ENCODE data around the gene AGAP1.

AGAP1 gene

GRCh38 chr2:235549735-235550377 is 56.0 kb downstream of the AGAP1 start:
- no peak for TF ChIP-seq TAF1 (IDR thresholded peaks at IDR 0.05; ENCODE audit: borderline replicate concordance, insufficient read depth, low read length)
- TF ChIP-seq REST (IDR thresholded peaks at IDR 0.05; ENCODE audit: insufficient read depth in 1 of 2, low read depth in 2 of 2, low read length in 2 of 2), result no peak
- TF ChIP-seq FOXP2 (optimal IDR thresholded peaks at IDR 0.05; ENCODE audit: borderline replicate concordance, extremely low read depth, extremely low read length, insufficient read depth), result no peak
- no peak for TF ChIP-seq POLR2AphosphoS5 (IDR thresholded peaks at IDR 0.05; ENCODE audit: low read depth, low read length)
- no peak for TF ChIP-seq SIN3A (IDR thresholded peaks at IDR 0.05; ENCODE audit: borderline replicate concordance, insufficient read depth, low read length)

GRCh38 chr2:235550378-235550760 is 56.5 kb downstream of the AGAP1 start:
- no peak for TF ChIP-seq TAF1 (IDR thresholded peaks at IDR 0.05; ENCODE audit: borderline replicate concordance, insufficient read depth, low read length)
- no peak for TF ChIP-seq POLR2AphosphoS5 (IDR thresholded peaks at IDR 0.05; ENCODE audit: low read depth, low read length)
- TF ChIP-seq REST (IDR thresholded peaks at IDR 0.05; ENCODE audit: insufficient read depth in 1 of 2, low read depth in 2 of 2, low read length in 2 of 2), result no peak
- no peak for TF ChIP-seq FOXP2 (optimal IDR thresholded peaks at IDR 0.05; ENCODE audit: borderline replicate concordance, extremely low read depth, extremely low read length, insufficient read depth)
- TF ChIP-seq SIN3A (IDR thresholded peaks at IDR 0.05; ENCODE audit: borderline replicate concordance, insufficient read depth, low read length), result no peak

GRCh38 chr2:235550946-235551345 is 57.1 kb downstream of the AGAP1 start:
- TF ChIP-seq REST (IDR thresholded peaks at IDR 0.05; ENCODE audit: insufficient read depth in 1 of 2, low read depth in 2 of 2, low read length in 2 of 2) (no peak), SIN3A (IDR thresholded peaks at IDR 0.05; ENCODE audit: borderline replicate concordance, insufficient read depth, low read length) (no peak), POLR2AphosphoS5 (IDR thresholded peaks at IDR 0.05; ENCODE audit: low read depth, low read length) (no peak)

- no peak for TF ChIP-seq FOXP2 (optimal IDR thresholded peaks at IDR 0.05; ENCODE audit: borderline replicate concordance, extremely low read depth, extremely low read length, insufficient read depth)
- TF ChIP-seq TAF1 (IDR thresholded peaks at IDR 0.05; ENCODE audit: borderline replicate concordance, insufficient read depth, low read length), result no peak
Measured at GRCh38 chr2:235551965-235552364, 58.1 kb downstream of the AGAP1 start.

- TF ChIP-seq TAF1 (IDR thresholded peaks at IDR 0.05; ENCODE audit: borderline replicate concordance, insufficient read depth, low read length) (no peak), POLR2AphosphoS5 (IDR thresholded peaks at IDR 0.05; ENCODE audit: low read depth, low read length) (no peak), FOXP2 (optimal IDR thresholded peaks at IDR 0.05; ENCODE audit: borderline replicate concordance, extremely low read depth, extremely low read length, insufficient read depth) (no peak), SIN3A (IDR thresholded peaks at IDR 0.05; ENCODE audit: borderline replicate concordance, insufficient read depth, low read length) (no peak), REST (IDR thresholded peaks at IDR 0.05; ENCODE audit: insufficient read depth in 1 of 2, low read depth in 2 of 2, low read length in 2 of 2) (no peak)
Measured at GRCh38 chr2:235552671-235553070, 58.8 kb downstream of the AGAP1 start.
